NCI-H2227 treated with DMSO at 0.1 percent for 48 hours (cell line): ENCODE results near the gene PCDHB8.
A peak's percentile ranks its signal among the peaks of the same experiment; 100 is the strongest.
"Not testable (repeated sequence)": the region's sequence is repeated elsewhere in the genome, so short reads cannot be mapped to it uniquely, and the experiment has no call there.

Source experiments
- DNase-seq: peaks from one replicate; lab custom pipeline; 2025; lab: John Stamatoyannopoulos, UW

PCDHB8 gene

DNA sequence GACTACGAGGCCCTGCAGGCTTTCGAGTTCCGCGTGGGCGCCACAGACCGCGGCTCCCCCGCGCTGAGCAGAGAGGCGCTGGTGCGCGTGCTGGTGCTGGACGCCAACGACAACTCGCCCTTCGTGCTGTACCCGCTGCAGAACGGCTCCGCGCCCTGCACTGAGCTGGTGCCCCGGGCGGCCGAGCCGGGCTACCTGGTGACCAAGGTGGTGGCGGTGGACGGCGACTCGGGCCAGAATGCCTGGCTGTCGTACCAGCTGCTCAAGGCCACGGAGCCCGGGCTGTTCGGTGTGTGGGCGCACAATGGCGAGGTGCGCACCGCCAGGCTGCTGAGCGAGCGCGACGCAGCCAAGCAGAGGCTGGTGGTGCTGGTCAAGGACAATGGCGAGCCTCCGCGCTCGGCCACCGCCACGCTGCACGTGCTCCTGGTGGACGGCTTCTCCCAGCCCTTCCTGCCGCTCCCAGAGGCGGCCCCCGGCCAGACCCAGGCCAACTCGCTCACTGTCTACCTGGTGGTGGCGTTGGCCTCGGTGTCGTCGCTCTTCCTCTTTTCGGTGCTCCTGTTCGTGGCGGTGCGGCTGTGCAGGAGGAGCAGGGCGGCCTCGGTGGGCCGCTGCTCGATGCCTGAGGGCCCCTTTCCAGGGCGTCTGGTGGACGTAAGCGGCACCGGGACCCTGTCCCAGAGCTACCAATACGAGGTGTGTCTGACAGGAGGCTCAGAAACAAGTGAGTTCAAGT, 6.7 kb downstream of the PCDHB8 start:
- not testable (repeated sequence) for DNase-seq

DNA sequence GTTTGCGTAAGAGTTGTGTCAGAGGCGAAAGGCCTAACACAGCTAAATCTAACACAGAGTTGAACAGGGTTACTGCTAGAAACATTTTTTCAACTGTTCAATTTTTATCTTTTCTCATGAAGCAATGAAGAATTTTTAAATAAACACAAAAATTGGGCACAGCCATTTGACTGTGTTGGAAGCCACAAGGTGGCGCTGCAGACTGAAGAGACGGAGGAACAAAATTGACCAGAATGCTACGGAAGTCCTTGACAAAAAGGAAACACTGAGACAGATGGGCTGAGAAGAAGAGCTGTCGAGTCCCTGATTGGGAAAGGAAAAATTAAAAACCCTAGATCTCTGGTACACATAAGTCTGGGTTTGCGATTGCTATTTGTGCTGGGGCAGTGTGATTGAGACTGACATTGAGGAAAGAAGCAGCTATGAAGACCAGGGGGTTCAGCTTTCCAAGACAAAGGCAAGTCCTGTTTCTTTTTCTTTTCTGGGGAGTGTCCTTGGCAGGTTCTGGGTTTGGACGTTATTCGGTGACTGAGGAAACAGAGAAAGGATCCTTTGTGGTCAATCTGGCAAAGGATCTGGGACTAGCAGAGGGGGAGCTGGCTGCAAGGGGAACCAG, 9.4 kb downstream of the PCDHB8 start, which contains the start of gene PCDHB9:
Gene PCDHB9, plus strand, starts transcription at position 265 of the 616 bp plus-strand sequence. Its CDS starts 158 bp downstream, at position 423.
- DNase-seq, result peak; percentile 49

DNA sequence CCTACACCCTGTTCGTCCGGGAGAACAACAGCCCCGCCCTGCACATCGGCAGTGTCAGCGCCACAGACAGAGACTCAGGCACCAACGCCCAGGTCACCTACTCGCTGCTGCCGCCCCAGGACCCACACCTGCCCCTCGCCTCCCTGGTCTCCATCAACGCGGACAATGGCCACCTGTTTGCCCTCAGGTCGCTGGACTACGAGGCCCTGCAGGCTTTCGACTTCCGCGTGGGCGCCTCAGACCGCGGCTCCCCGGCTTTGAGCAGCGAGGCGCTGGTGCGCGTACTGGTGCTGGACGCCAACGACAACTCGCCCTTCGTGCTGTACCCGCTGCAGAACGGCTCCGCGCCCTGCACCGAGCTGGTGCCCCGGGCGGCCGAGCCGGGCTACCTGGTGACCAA, 11.1 kb downstream of the PCDHB8 start:
- not testable (repeated sequence) for DNase-seq

DNA sequence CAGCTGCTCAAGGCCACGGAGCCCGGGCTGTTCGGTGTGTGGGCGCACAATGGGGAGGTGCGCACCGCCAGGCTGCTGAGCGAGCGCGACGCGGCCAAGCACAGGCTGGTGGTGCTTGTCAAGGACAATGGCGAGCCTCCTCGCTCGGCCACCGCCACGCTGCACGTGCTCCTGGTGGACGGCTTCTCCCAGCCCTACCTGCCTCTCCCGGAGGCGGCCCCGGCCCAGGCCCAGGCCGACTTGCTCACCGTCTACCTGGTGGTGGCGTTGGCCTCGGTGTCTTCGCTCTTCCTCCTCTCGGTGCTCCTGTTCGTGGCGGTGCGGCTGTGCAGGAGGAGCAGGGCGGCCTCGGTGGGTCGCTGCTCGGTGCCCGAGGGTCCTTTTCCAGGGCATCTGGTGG, 11.5 kb downstream of the PCDHB8 start:
- not testable (repeated sequence) for DNase-seq

DNA sequence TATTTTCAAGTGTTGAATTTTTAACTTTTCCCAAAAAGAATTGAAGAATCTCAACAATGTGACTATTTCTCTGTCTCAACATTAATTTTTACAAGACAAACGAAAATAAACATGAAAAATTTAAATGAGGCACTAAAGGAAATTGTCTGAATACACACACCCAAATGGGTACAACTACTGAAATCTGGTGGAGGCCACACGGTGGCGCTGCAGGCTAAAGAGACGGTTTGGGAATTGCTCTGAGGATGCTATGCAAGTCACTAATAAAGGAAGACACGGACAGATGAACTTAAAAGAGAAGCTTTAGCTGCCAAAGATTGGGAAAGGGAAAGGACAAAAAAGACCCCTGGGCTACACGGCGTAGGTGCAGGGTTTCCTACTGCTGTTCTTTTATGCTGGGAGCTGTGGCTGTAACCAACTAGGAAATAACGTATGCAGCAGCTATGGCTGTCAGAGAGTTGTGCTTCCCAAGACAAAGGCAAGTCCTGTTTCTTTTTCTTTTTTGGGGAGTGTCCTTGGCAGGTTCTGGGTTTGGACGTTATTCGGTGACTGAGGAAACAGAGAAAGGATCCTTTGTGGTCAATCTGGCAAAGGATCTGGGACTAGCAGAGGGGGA, 14.6 kb downstream of the PCDHB8 start, which contains the start of gene PCDHB10:
Gene PCDHB10, plus strand, starts transcription at position 244 of the 616 bp plus-strand sequence. Its CDS starts 200 bp downstream, at position 444.
- no peak for DNase-seq

DNA sequence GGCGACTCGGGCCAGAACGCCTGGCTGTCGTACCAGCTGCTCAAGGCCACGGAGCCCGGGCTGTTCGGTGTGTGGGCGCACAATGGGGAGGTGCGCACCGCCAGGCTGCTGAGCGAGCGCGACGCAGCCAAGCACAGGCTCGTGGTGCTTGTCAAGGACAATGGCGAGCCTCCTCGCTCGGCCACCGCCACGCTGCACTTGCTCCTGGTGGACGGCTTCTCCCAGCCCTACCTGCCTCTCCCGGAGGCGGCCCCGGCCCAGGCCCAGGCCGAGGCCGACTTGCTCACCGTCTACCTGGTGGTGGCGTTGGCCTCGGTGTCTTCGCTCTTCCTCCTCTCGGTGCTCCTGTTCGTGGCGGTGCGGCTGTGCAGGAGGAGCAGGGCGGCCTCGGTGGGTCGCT, 16.7 kb downstream of the PCDHB8 start:
- DNase-seq, result not testable (repeated sequence)

DNA sequence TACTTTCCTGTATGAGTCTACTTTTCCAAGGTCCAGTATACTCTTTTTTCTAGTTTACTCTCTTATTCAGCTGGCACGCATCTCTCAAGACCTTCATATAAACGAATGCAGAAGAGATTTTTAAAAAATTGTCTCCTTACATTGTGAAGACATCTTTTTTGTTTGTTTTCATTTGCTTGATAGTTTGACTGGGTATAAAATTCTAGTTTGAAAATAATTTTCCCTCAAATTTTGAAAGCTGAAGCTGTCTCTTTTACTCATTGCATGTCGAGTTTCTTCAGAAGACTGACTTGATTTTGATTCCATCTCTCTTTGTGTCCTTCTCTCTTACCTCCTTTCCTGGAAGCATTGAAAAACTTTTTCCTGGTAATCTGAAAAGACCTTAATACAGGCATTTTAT, 18.8 kb downstream of the PCDHB8 start:
- no peak for DNase-seq

DNA sequence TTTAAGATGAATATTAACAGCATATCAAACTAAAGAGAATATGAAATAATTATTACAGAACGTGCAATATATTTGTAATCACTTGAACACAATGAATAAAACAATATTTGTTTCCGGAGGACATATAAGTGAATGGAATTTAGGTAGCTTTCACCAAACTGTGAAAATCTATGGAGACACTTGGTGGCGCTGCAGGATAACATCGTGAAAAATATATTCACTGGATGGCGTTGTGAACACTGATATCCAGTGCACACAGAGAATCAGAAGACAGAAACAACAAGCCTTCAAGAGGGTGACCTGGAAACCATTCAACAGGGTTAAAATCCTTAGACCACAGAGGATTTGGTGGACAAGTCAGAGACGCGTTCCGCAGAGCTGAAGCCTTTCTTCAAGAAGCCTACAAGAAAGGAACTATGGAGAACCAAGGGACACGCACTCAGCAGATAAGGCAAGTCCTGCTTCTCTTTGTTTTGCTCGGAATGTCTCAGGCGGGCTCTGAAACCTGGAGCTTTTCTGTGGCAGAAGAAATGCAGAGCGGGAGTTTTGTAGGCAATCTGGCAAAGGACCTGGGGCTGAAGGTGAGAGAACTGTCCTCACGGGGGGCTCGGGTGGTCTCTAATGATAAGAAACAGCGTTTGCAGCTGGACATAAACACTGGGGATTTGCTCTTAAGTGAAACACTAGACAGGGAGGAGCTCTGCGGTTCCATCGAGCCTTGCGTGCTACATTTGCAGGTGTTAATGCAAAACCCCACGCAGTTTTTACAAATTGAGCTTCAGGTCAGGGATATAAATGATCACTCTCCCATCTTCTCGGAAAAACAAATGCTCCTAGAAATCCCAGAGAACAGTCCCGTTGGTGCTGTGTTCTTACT, 22.0 kb downstream of the PCDHB8 start, which contains the start of gene PCDHB11:
Gene PCDHB11, plus strand, starts transcription at position 269 of the 877 bp plus-strand sequence. Its CDS starts 148 bp downstream, at position 417.
- DNase-seq, result peak; percentile 42

DNA sequence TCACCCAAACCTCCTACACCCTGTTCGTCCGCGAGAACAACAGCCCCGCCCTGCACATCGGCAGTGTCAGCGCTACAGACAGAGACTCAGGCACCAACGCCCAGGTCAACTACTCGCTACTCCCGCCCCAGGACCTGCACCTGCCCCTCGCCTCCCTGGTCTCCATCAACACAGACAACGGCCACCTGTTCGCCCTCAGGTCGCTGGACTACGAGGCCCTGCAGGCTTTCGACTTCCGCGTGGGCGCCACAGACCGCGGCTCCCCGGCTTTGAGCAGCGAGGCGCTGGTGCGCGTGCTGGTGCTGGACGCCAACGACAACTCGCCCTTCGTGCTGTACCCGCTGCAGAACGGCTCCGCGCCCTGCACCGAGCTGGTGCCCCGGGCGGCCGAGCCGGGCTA, 23.5 kb downstream of the PCDHB8 start:
- not testable (repeated sequence) for DNase-seq

DNA sequence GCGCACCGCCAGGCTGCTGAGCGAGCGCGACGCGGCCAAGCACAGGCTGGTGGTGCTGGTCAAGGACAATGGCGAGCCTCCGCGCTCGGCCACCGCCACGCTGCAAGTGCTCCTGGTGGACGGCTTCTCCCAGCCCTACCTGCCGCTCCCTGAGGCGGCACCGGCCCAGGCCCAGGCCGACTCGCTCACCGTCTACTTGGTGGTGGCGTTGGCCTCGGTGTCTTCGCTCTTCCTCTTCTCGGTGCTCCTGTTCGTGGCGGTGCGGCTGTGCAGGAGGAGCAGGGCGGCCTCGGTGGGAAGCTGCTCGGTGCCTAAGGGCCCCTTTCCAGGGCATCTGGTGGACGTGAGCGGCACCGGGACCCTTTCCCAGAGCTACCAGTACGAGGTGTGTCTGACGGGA, 24.1 kb downstream of the PCDHB8 start:
- not testable (repeated sequence) for DNase-seq

DNA sequence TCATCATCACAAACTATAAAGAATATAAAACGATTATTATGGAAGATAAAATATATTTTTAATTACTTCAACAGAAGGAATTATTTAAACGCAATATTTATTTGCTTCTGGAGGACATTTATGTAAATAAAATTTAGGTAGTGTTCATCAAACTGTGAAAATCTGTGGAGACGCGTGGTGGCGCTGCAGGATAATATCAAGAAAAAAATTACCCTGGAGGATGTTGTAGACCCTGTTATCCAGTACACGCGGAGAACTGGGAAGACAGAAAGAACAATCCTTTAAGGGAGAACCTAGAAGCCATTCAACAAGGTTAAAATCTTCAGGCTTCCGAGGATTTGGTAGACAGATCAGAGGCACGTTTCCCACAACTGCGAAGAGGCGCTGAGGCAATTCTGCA, 30.9 kb downstream of the PCDHB8 start, which contains the start of gene PCDHB12:
Gene PCDHB12, plus strand, starts transcription at position 242 of the 400 bp plus-strand sequence. CDS start 189 bp downstream, outside the sequence.
- DNase-seq, result no peak

DNA sequence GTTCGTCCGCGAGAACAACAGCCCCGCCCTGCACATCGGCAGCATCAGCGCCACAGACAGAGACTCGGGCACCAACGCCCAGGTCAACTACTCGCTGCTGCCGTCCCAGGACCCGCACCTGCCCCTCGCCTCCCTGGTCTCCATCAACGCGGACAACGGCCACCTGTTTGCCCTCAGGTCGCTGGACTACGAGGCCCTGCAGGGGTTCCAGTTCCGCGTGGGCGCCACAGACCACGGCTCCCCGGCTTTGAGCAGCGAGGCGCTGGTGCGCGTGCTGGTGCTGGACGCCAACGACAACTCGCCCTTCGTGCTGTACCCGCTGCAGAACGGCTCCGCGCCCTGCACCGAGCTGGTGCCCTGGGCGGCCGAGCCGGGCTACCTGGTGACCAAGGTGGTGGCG, 32.7 kb downstream of the PCDHB8 start:
- not testable (repeated sequence) for DNase-seq

DNA sequence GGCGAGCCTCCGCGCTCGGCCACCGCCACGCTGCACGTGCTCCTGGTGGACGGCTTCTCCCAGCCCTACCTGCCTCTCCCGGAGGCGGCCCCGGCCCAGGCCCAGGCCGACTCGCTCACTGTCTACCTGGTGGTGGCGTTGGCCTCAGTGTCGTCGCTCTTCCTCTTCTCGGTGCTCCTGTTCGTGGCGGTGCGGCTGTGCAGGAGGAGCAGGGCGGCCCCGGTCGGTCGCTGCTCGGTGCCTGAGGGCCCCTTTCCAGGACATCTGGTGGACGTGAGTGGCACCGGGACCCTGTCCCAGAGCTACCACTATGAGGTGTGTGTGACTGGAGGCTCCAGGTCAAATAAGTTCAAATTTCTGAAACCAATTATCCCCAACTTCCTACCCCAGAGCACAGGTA, 33.3 kb downstream of the PCDHB8 start:
- not testable (repeated sequence) for DNase-seq

DNA sequence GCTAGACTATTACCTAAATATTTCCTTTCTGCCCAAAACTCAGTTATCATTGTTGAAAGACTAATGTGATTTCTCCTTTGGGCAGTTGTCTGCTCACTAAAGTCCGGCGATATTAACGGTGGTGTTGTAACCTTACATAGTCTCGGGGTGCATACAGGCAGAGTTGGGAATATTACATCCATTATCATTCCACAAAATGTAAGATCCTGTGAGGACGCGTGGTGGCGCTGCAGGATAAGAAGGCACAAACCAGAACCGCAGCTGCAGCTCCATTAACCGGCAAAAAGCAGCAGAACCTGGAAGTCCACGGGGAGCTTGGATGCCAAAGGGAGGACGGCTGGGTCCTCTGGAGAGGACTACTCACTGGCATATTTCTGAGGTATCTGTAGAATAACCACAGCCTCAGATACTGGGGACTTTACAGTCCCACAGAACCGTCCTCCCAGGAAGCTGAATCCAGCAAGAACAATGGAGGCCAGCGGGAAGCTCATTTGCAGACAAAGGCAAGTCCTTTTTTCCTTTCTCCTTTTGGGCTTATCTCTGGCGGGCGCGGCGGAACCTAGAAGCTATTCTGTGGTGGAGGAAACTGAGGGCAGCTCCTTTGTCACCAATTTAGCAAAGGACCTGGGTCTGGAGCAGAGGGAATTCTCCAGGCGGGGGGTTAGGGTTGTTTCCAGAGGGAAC, 36.2 kb downstream of the PCDHB8 start, which contains the start of gene PCDHB13:
Gene PCDHB13, plus strand, starts transcription at position 264 of the 684 bp plus-strand sequence. Its CDS starts 205 bp downstream, at position 469.
- DNase-seq, result not testable (repeated sequence)

DNA sequence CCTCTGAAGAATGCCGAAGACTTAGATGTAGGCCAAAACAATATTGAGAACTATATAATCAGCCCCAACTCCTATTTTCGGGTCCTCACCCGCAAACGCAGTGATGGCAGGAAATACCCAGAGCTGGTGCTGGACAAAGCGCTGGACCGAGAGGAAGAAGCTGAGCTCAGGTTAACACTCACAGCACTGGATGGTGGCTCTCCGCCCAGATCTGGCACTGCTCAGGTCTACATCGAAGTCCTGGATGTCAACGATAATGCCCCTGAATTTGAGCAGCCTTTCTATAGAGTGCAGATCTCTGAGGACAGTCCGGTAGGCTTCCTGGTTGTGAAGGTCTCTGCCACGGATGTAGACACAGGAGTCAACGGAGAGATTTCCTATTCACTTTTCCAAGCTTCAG, 37.0 kb downstream of the PCDHB8 start:
- DNase-seq, result not testable (repeated sequence)

DNA sequence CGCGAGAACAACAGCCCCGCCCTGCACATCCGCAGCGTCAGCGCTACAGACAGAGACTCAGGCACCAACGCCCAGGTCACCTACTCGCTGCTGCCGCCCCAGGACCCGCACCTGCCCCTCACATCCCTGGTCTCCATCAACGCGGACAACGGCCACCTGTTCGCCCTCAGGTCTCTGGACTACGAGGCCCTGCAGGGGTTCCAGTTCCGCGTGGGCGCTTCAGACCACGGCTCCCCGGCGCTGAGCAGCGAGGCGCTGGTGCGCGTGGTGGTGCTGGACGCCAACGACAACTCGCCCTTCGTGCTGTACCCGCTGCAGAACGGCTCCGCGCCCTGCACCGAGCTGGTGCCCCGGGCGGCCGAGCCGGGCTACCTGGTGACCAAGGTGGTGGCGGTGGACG, 37.9 kb downstream of the PCDHB8 start:
- not testable (repeated sequence) for DNase-seq

DNA sequence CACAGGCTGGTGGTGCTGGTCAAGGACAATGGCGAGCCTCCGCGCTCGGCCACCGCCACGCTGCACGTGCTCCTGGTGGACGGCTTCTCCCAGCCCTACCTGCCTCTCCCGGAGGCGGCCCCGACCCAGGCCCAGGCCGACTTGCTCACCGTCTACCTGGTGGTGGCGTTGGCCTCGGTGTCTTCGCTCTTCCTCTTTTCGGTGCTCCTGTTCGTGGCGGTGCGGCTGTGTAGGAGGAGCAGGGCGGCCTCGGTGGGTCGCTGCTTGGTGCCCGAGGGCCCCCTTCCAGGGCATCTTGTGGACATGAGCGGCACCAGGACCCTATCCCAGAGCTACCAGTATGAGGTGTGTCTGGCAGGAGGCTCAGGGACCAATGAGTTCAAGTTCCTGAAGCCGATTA, 38.4 kb downstream of the PCDHB8 start:
- not testable (repeated sequence) for DNase-seq

DNA sequence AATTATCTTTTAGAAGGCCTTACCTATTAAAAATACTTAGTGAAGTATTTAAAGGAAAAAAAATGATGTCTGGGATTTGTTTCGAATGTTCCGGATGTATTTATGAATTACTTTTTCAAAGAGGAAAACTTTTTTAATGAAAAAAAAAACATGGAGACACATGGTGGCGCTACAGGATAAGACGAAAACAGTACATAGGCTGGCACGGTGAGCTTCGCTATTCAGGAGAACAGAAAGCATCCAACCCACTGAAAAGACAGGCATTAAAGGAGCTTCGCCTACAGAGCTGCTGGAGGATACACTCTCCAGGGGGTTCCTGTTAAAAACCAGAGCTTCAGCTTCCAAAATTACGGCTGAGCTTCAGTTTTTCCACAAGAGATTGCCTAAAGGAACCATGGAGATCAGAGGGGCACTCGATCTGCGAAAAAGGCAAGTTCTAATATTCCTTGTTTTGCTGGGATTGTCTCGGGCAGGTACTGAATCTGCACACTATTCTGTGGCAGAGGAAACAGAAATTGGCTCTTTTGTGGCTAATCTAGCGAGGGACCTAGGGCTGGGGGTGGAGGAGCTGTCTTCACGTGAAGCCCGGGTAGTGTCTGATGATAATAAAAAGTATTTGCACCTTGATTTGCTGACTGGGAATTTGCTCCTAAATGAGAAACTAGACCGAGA, 45.7 kb downstream of the PCDHB8 start, which contains the start of gene PCDHB14:
Gene PCDHB14, plus strand, starts transcription at position 232 of the 672 bp plus-strand sequence. Its CDS starts 163 bp downstream, at position 395.
- DNase-seq, result peak; percentile 60

DNA sequence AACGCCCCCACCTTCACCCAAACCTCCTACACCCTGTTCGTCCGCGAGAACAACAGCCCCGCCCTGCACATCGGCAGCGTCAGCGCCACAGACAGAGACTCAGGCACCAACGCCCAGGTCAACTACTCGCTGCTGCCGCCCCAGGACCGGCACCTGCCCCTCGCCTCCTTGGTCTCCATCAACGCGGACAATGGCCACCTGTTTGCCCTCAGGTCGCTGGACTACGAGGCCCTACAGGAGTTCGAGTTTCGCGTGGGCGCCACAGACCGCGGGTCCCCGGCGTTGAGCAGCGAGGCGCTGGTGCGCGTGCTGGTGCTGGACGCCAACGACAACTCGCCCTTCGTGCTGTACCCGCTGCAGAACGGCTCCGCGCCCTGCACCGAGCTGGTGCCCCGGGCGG, 47.3 kb downstream of the PCDHB8 start:
- not testable (repeated sequence) for DNase-seq

DNA sequence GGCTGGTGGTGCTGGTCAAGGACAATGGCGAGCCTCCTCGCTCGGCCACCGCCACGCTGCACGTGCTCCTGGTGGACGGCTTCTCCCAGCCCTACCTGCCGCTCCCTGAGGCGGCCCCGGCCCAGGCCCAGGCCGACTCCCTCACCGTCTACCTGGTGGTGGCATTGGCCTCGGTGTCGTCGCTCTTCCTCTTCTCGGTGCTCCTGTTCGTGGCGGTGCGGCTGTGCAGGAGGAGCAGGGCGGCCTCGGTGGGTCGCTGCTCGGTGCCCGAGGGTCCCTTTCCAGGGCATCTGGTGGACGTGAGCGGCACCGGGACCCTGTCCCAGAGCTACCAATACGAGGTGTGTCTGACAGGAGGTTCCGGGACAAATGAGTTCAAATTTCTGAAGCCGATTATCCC, 47.8 kb downstream of the PCDHB8 start:
- DNase-seq, result not testable (repeated sequence)
